Activated naive CD8-positive, alpha-beta T cell treated with anti-CD3 and anti-CD28 coated beads, Interleukin-2, amount 50 U/mL, for 24 hours (primary cell): ENCODE measurements around the gene ARHGEF33.

Experiments
- ATAC-seq: fragments of 150-1000 bp; cut with Tn5 transposase; one replicate; pipeline ENCODE4 v1.10.0; 2021
- DNase-seq: peaks from one replicate; pipeline ENCODE4 v3.0.0; 2021
- H3K27ac Mint-ChIP-seq: one replicate; pipeline ENCODE4 v1.8.0; 2021; ENCODE audit warnings: mild to moderate bottlenecking, mixed read lengths
- H3K27me3 Mint-ChIP-seq: one replicate; pipeline ENCODE4 v1.8.0; 2021; ENCODE audit warnings: mixed read lengths
- H3K36me3 Mint-ChIP-seq: one replicate; pipeline ENCODE4 v1.8.0; 2021; ENCODE audit warnings: low read depth, mixed read lengths
- H3K4me1 Mint-ChIP-seq: one replicate; pipeline ENCODE4 v1.8.0; 2021; ENCODE audit warnings: mixed read lengths
- H3K4me3 Mint-ChIP-seq: one replicate; pipeline ENCODE4 v1.8.0; 2021; ENCODE audit warnings: mild to moderate bottlenecking, moderate library complexity, mixed read lengths
- H3K9me3 Mint-ChIP-seq: one replicate; pipeline ENCODE4 v1.8.0; 2021; ENCODE audit warnings: mixed read lengths

ARHGEF33 gene

GRCh38 chr2:38889045-38889444, 630 bp upstream of the ARHGEF33 start:
- ATAC-seq, result no peak
- Mint-ChIP-seq H3K27me3 (no peaks in the 10 kb centered on the region), H3K36me3 (no peaks in the 10 kb centered on the region), H3K9me3 (no peaks in the 10 kb centered on the region), H3K27ac (no peak overlapping the region), H3K4me1 (peaks cover 2% of the 10 kb centered on the region), H3K4me3 (no peak overlapping the region)
- no peak for DNase-seq

- no peak for DNase-seq
- Mint-ChIP-seq H3K36me3 (no peaks in the 10 kb centered on the region), H3K4me3 (no peak overlapping the region), H3K4me1 (peaks cover 2% of the 10 kb centered on the region), H3K9me3 (no peaks in the 10 kb centered on the region), H3K27ac (no peak overlapping the region), H3K27me3 (no peaks in the 10 kb centered on the region)
- ATAC-seq, result peak; percentile 63
Measured at GRCh38 chr2:38892819-38893218, 3.1 kb downstream of the ARHGEF33 start.

GRCh38 chr2:38898256-38898655, 8.6 kb downstream of the ARHGEF33 start:
- ATAC-seq, result no peak
- H3K36me3 Mint-ChIP-seq, result no peaks in the 10 kb centered on the region
- H3K4me1 Mint-ChIP-seq, result no peaks in the 10 kb centered on the region
- DNase-seq, result no peak
- no peak overlapping the region for H3K27ac Mint-ChIP-seq
- H3K4me3 Mint-ChIP-seq, result no peak overlapping the region
- H3K27me3 Mint-ChIP-seq, result no peaks in the 10 kb centered on the region
- H3K9me3 Mint-ChIP-seq, result no peaks in the 10 kb centered on the region

GRCh38 chr2:38900726-38901125, 11.1 kb downstream of the ARHGEF33 start:
- Mint-ChIP-seq H3K4me3 (no peak overlapping the region), H3K27ac (no peak overlapping the region), H3K4me1 (no peaks in the 10 kb centered on the region), H3K36me3 (no peaks in the 10 kb centered on the region), H3K9me3 (no peaks in the 10 kb centered on the region), H3K27me3 (peaks cover 3% of the 10 kb centered on the region)
- no peak for ATAC-seq
- DNase-seq, result no peak

GRCh38 chr2:38905251-38905650, 15.6 kb downstream of the ARHGEF33 start:
- DNase-seq (no peak), ATAC-seq (no peak)
- Mint-ChIP-seq H3K27me3 (peaks cover 3% of the 10 kb centered on the region), H3K9me3 (no peaks in the 10 kb centered on the region), H3K4me1 (peaks cover 14% of the 10 kb centered on the region), H3K27ac (no peak overlapping the region), H3K4me3 (no peak overlapping the region), H3K36me3 (no peaks in the 10 kb centered on the region)

GRCh38 chr2:38907242-38907641, 17.6 kb downstream of the ARHGEF33 start:
- ATAC-seq (no peak), DNase-seq (no peak)
- peaks cover 14% of the 10 kb centered on the region for H3K4me1 Mint-ChIP-seq
- H3K27ac Mint-ChIP-seq, result no peak overlapping the region
- no peaks in the 10 kb centered on the region for H3K9me3 Mint-ChIP-seq
- no peak overlapping the region for H3K4me3 Mint-ChIP-seq
- no peaks in the 10 kb centered on the region for H3K36me3 Mint-ChIP-seq
- H3K27me3 Mint-ChIP-seq, result peaks cover 3% of the 10 kb centered on the region

- Mint-ChIP-seq H3K27ac (peak overlapping the region; percentile 2), H3K4me3 (no peak overlapping the region)
- ATAC-seq, result peak; percentile 87
Measured at GRCh38 chr2:38907743-38908562, 18.3 kb downstream of the ARHGEF33 start.

GRCh38 chr2:38909872-38910271, 20.2 kb downstream of the ARHGEF33 start:
- Mint-ChIP-seq H3K27ac (no peak overlapping the region), H3K36me3 (no peaks in the 10 kb centered on the region), H3K4me3 (no peak overlapping the region), H3K27me3 (peaks cover under 1% of the 10 kb centered on the region), H3K4me1 (peaks cover 14% of the 10 kb centered on the region), H3K9me3 (no peaks in the 10 kb centered on the region)
- DNase-seq, result no peak
- ATAC-seq, result no peak

More at GRCh38 chr2:38907743-38908562, 18.3 kb downstream of the ARHGEF33 start:
- H3K4me1 Mint-ChIP-seq, result peaks cover 14% of the 10 kb centered on the region
- no peaks in the 10 kb centered on the region for H3K36me3 Mint-ChIP-seq
- no peaks in the 10 kb centered on the region for H3K9me3 Mint-ChIP-seq
- no peak for DNase-seq
- peaks cover 3% of the 10 kb centered on the region for H3K27me3 Mint-ChIP-seq

- ATAC-seq (no peak), DNase-seq (no peak)
- Mint-ChIP-seq H3K27me3 (no peaks in the 10 kb centered on the region), H3K9me3 (no peaks in the 10 kb centered on the region), H3K36me3 (no peaks in the 10 kb centered on the region), H3K4me3 (no peak overlapping the region), H3K27ac (no peak overlapping the region), H3K4me1 (peaks cover 14% of the 10 kb centered on the region)
Measured at GRCh38 chr2:38911191-38911590, 21.5 kb downstream of the ARHGEF33 start.

- Mint-ChIP-seq H3K27ac (no peak overlapping the region), H3K9me3 (no peaks in the 10 kb centered on the region)
- no peak for DNase-seq
Measured at GRCh38 chr2:38912619-38913018, 22.9 kb downstream of the ARHGEF33 start.

GRCh38 chr2:38922389-38922788, 32.7 kb downstream of the ARHGEF33 start:
- Mint-ChIP-seq H3K36me3 (no peaks in the 10 kb centered on the region), H3K4me1 (no peaks in the 10 kb centered on the region), H3K27me3 (peaks cover 1% of the 10 kb centered on the region), H3K27ac (no peak overlapping the region), H3K9me3 (no peaks in the 10 kb centered on the region), H3K4me3 (no peak overlapping the region)
- DNase-seq, result no peak
- no peak for ATAC-seq

More at GRCh38 chr2:38912619-38913018, 22.9 kb downstream of the ARHGEF33 start:
- Mint-ChIP-seq H3K36me3 (no peaks in the 10 kb centered on the region), H3K4me1 (peaks cover 13% of the 10 kb centered on the region), H3K27me3 (no peaks in the 10 kb centered on the region), H3K4me3 (no peak overlapping the region)
- ATAC-seq, result no peak

GRCh38 chr2:38922902-38923301, 33.2 kb downstream of the ARHGEF33 start:
- H3K4me3 Mint-ChIP-seq, result no peak overlapping the region
- H3K27ac Mint-ChIP-seq, result no peak overlapping the region
- H3K9me3 Mint-ChIP-seq, result no peaks in the 10 kb centered on the region
- no peaks in the 10 kb centered on the region for H3K4me1 Mint-ChIP-seq
- no peak for ATAC-seq
- H3K36me3 Mint-ChIP-seq, result no peaks in the 10 kb centered on the region
- peaks cover 1% of the 10 kb centered on the region for H3K27me3 Mint-ChIP-seq
- DNase-seq, result no peak

- no peak for ATAC-seq
- H3K4me3 Mint-ChIP-seq, result no peak overlapping the region
- peaks cover 1% of the 10 kb centered on the region for H3K27me3 Mint-ChIP-seq
- H3K9me3 Mint-ChIP-seq, result no peaks in the 10 kb centered on the region
- no peaks in the 10 kb centered on the region for H3K4me1 Mint-ChIP-seq
- H3K27ac Mint-ChIP-seq, result no peak overlapping the region
- DNase-seq, result no peak
- H3K36me3 Mint-ChIP-seq, result no peaks in the 10 kb centered on the region
Measured at GRCh38 chr2:38925982-38926381, 36.3 kb downstream of the ARHGEF33 start.

- H3K4me3 Mint-ChIP-seq, result no peak overlapping the region
- DNase-seq (no peak), ATAC-seq (no peak)
- H3K27me3 Mint-ChIP-seq, result peaks cover 1% of the 10 kb centered on the region
- no peaks in the 10 kb centered on the region for H3K9me3 Mint-ChIP-seq
- no peak overlapping the region for H3K27ac Mint-ChIP-seq
- H3K36me3 Mint-ChIP-seq, result no peaks in the 10 kb centered on the region
- peaks cover 3% of the 10 kb centered on the region for H3K4me1 Mint-ChIP-seq
Measured at GRCh38 chr2:38930600-38930999, 40.9 kb downstream of the ARHGEF33 start.

GRCh38 chr2:38932586-38932985, 42.9 kb downstream of the ARHGEF33 start:
- no peak overlapping the region for H3K27ac Mint-ChIP-seq
- H3K9me3 Mint-ChIP-seq, result no peaks in the 10 kb centered on the region

More at GRCh38 chr2:38932586-38932985, 42.9 kb downstream of the ARHGEF33 start:
- no peaks in the 10 kb centered on the region for H3K27me3 Mint-ChIP-seq
- no peaks in the 10 kb centered on the region for H3K36me3 Mint-ChIP-seq
- no peak for ATAC-seq
- H3K4me1 Mint-ChIP-seq, result peaks cover 7% of the 10 kb centered on the region
- DNase-seq, result no peak
- H3K4me3 Mint-ChIP-seq, result no peak overlapping the region
